GM12891 (cell line): ENCODE measurements around the gene FAM83F.

Experiments used
- PAX5 ChIP-seq: IDR thresholded peaks from 2 replicates; pipeline ENCODE4 v1.6.1; 2011; ENCODE audit warnings: low read length, moderate library complexity, mild to moderate bottlenecking; ENCODE audit not compliant: insufficient read depth, severe bottlenecking
- POLR2A ChIP-seq: IDR thresholded peaks from 2 replicates; pipeline ENCODE4 v1.6.1; 2011; ENCODE audit warnings: low read depth, low read length, control low read depth
- POLR2AphosphoS5 ChIP-seq: IDR thresholded peaks from 2 replicates; pipeline ENCODE4 v1.6.1; 2011; ENCODE audit warnings: low read depth, low read length, control low read depth
- SPI1 ChIP-seq: IDR thresholded peaks from 2 replicates; pipeline ENCODE4 v1.6.1; 2011; ENCODE audit warnings: low read depth, low read length, control low read depth
- TAF1 ChIP-seq: IDR thresholded peaks from 2 replicates; pipeline ENCODE4 v1.6.1; 2011; ENCODE audit warnings: low read depth, low read length, control low read depth

- TF ChIP-seq POLR2AphosphoS5, result no peak
- TF ChIP-seq POLR2A, result no peak
- no peak for TF ChIP-seq TAF1
- no peak for TF ChIP-seq SPI1
- TF ChIP-seq PAX5, result no peak
These were observed 37.2 kb downstream of the FAM83F start for GRCh38 chr22:40031766-40032470.
